Raji (cell line): ENCODE measurements around the gene PLPPR5.

Experiments
- POLR2A ChIP-seq: IDR thresholded peaks from 2 replicates; pipeline ENCODE4 v1.6.1; 2011; ENCODE audit warnings: low read depth, low read length, control low read depth; ENCODE audit not compliant: insufficient read depth

Gene PLPPR5

DNA sequence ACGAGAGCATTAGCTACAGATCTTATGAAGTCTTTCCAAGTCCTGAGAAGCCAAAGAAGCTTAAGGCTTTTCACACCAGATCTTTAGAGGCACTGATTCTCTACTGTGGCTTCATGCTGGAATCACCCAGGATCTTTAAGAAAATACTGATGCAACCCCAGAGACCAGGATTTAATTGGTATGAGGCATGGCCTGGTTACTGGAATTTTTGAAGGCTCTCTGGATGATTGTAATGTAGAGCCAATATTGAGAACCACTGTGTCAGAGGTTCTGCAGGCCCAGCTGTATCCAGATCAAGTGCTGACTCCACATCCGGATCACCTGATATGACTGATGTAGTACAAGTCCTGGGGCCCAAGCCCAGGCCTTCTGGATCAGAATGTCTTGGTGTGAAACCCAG is 105.7 kb downstream of the PLPPR5 start:
- no peak for TF ChIP-seq POLR2A

DNA sequence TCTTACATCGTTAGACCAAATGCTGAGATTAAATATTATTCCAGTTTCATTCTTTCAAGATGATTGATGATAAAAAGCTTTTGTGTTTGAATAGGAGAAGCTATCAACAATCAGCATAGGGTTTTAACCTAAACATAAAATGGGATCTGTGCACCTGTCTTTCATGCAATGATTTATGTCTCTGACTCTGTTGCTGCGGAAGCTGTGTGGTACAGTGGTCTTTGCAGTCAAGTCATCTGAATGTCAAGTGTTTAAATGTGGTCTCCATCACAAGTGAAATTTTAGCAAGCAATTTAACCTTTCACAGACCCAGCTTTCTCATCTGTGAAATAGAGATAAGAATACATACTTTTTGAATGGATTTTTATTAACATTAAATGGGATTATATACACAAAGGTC is 107.2 kb downstream of the PLPPR5 start:
- no peak for TF ChIP-seq POLR2A

DNA sequence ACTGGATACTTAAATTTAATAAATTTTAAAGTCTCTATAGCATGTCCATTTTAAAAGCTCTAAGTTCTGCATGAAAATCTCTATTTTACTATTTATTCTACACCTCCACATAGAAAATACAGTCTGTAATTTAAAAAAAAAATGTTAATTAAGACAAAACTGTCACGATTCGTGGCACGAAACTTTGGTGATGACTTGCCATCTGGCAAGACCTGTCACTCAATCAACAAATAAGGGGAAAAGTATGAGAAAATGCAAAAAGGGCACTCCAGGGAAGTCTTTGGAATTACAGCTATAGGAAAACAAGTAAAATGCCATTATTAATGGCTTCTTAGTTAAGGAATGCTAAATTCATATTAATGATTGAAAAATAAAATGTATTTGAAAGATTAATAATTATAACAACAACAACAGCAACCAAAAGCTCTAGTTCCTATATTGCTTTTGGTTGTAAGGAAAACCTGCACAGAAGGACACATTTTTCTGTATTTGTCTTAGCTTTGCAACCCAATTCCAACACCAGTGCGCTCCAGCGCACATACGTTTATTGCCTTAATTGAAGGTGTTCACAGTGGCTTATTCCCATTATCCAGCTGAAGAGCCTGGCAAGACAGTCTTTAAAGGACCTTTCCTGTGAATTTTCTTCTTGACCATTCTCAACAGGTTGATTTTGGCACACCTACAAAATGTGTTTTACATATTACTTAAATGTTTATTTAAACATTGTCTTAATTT is 107.8 kb downstream of the PLPPR5 start:
- no peak for TF ChIP-seq POLR2A

DNA sequence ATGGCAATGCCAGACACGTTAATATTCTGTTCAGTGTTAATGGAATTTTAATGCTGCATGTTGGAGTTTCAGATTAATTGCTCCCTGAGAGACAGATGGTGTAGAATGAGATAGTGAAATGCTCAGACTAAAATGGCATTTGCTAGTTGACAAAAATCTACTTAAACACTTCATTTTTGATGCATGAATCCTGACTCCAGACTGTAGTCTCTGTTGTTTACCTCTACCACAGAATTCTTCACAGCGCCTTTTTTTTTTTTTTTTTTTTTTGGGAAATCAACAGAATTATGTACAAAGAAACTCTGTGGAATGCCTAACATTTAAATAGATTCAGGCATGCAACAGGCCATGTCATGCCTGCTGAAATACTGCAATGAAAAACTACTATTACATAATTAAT is 111.3 kb downstream of the PLPPR5 start:
- TF ChIP-seq POLR2A, result no peak

DNA sequence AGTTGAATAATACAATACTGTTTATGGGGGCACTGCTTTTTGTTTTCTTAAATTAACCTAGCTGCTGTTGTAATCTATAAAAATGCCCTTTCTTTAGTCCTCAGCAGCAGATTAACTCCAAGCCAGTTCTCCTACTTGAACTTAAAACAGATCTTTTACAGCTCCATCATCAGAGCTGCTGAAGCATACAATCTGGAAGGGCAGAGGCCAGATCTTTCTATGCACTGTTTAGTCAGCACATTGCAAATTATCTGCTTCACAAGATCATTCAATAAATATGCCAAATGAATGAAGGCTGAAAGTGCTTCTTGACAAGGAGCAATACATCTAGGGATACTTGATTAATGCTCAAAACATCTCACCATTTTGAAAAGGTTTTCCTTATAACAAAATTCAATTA is 115.8 kb downstream of the PLPPR5 start:
- TF ChIP-seq POLR2A, result no peak

DNA sequence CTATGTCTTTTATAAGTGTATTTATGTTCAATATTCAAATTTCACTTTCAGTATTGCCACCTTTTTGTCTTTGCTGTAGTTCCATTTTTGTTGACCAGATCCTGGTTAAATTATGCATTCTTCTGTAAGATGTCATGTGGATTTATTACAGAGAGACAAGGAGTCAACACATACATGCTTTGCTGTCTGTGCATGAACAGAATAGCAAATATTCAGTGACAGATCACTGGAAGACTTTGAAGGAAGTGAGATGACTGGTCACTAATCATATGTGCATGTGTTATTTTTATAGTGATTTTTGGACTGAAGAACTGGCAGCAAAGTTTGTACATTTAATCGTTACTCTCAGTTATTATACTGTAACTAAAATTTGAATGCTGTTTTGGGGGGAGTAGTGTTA is 117.2 kb downstream of the PLPPR5 start:
- no peak for TF ChIP-seq POLR2A

- no peak for TF ChIP-seq POLR2A
These were observed 119.8 kb downstream of the PLPPR5 start for GRCh38 chr1:98884864-98885263.

GRCh38 chr1:98881901-98882300 is 122.8 kb downstream of the PLPPR5 start:
- no peak for TF ChIP-seq POLR2A

DNA sequence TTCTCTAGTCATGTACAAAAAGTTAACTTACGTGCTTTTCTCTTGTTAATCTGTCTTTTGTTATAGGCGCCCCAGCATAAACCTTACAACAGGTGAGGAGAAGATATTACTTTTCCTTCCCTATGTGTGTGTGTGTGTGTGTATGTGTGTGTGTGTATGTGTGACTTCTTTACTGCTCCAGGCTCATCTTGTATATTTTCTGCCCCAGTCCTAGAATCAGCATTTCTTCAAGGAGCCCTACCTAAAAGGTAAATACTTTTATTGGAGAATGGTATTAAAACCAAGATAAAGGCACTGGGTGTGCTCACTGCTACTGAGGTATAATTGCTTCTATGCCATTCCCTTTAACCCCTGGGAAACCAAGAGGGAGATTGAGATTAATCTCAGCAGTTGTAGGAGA is 129.8 kb downstream of the PLPPR5 start:
- TF ChIP-seq POLR2A, result no peak

DNA sequence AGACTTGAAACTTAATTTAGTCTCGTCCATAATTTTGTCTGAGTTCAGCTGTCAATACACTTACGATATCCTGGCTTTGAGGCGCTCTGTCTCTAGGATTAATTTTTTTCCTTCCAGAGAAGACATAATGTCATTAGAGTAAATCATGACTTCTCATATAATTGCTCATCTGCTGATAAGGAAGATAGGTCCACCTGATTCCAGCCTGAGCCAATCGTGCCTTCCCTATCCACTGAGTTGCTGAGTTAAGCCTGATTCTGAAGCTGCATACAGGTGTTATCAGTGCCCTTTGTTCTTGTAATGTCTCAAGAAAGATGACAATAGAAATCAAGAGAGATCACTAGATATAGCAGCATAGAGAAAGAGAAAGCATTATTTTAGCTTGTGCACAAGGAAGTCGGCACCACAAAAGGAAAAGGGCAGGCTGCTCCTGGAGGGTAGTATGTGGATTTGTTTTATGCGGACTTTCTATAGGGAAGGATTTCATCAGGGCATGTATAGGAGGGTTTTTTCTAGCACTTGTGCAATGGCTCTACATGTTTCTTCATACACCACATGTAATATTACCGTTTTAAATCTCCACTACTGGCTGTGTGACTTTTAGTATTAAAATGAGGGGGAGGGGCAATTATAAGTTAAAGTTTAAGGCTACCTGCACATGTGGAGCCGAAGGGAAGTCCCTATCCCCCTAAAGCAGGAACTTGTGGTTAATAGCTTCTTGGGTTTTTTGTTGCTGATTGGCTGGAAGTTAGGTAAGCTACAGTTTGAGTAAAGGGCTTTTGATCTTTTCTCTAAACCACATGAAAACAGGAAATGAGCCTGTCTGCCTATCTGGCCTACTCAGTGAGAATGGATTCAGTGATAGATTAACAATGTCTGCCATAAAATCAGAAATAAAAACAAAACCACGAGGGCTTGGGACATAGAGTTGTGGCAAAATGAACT is 133.4 kb downstream of the PLPPR5 start:
- TF ChIP-seq POLR2A, result no peak

DNA sequence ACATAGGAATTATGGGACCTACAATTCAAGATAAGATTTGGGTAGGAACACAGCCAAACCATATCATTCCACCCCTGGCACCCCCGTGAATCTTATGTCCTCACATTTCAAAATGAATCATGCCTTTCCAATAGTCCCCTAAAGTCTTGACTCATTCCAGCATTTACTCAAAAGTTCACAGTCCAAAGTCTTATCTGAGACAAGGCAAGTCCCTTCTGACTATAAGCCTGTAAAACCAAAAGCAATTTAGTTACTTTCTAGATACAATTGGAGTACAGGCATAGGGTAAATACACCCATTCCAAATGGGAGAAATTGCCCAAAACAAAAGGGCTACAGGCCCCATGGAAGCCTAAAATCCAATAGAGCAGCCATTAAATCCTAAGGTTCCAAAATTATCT is 138.9 kb downstream of the PLPPR5 start:
- TF ChIP-seq POLR2A, result no peak

GRCh38 chr1:98860329-98860728 is 144.3 kb downstream of the PLPPR5 start:
- TF ChIP-seq POLR2A, result no peak

DNA sequence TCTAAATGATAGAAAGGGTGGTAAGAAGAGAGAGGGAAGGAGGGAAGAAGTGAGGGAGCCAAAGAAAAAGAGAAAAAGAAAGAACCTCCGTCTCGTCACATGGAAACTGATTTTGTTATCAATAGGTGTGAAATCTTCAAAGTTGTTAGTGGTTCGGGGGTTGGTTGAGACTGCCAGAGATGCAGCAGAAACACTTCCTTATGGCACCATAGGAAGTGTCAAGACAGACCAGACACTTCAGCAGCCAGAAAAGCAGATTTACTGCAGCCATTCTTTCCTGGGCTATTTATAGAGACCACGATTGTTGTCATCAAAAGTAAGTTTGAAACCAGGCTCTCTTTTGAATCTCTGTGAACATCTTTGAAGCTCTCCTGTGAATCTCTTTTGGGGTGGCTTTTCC is 150.5 kb downstream of the PLPPR5 start:
- no peak for TF ChIP-seq POLR2A

- no peak for TF ChIP-seq POLR2A
These were observed 154.6 kb downstream of the PLPPR5 start for GRCh38 chr1:98849969-98850636.

GRCh38 chr1:98842241-98842640 is 162.4 kb downstream of the PLPPR5 start:
- no peak for TF ChIP-seq POLR2A
